Jurkat, Clone E6-1 (cell line): ENCODE measurements around the gene BRD9.
"Not testable (repeated sequence)": the region's sequence is repeated elsewhere in the genome, so short reads cannot be mapped to it uniquely, and the experiment has no call there.

Experiments used
- DNase-seq: peaks from one replicate; pipeline ENCODE4 v3.0.0-alpha.2; 2011; ENCODE audit warnings: low read depth, low spot score
- H3K4me3 ChIP-seq: 2 replicates; pipeline ENCODE4 v1.5.1; 2011; ENCODE audit warnings: mild to moderate bottlenecking, low read length, control low read depth, moderate library complexity

BRD9 gene

GRCh38 chr5:851553-851952, 41.0 kb downstream of the BRD9 start:
- DNase-seq: no peak
- no peak overlapping the region for H3K4me3 ChIP-seq

- no peak for DNase-seq
- no peak overlapping the region for H3K4me3 ChIP-seq
Observed at GRCh38 chr5:851076-851475, 41.5 kb downstream of the BRD9 start.

GRCh38 chr5:850511-851006, 42.0 kb downstream of the BRD9 start, which contains the start of gene ZDHHC11:
ZDHHC11 (minus strand) TSS chr5:850986; CDS start chr5:850602, 384 bp downstream.
- H3K4me3 ChIP-seq: no peak within 1 kb of the TSS
- no peak for DNase-seq

- H3K4me3 ChIP-seq: no peak overlapping the region
- DNase-seq: no peak
Observed at GRCh38 chr5:849651-850301, 42.8 kb downstream of the BRD9 start.

- H3K4me3 ChIP-seq: no peak overlapping the region
- no peak for DNase-seq
Observed at GRCh38 chr5:848671-849111, 43.9 kb downstream of the BRD9 start.

- DNase-seq, H3K4me3 ChIP-seq: not testable (repeated sequence)
Observed at GRCh38 chr5:847736-848135, 44.9 kb downstream of the BRD9 start.

- H3K4me3 ChIP-seq, DNase-seq: not testable (repeated sequence)
Observed at GRCh38 chr5:847212-847611, 45.4 kb downstream of the BRD9 start.

- not testable (repeated sequence) for H3K4me3 ChIP-seq, DNase-seq
Observed at GRCh38 chr5:846602-847091, 46.0 kb downstream of the BRD9 start.

GRCh38 chr5:845676-846601, 46.7 kb downstream of the BRD9 start:
- not testable (repeated sequence) for H3K4me3 ChIP-seq, DNase-seq

GRCh38 chr5:845031-845675, 47.4 kb downstream of the BRD9 start:
- H3K4me3 ChIP-seq, DNase-seq: not testable (repeated sequence)

- not testable (repeated sequence) for DNase-seq, H3K4me3 ChIP-seq
Observed at GRCh38 chr5:844426-844825, 48.2 kb downstream of the BRD9 start.

GRCh38 chr5:843926-844325, 48.7 kb downstream of the BRD9 start:
- H3K4me3 ChIP-seq, DNase-seq: not testable (repeated sequence)

GRCh38 chr5:843371-843770, 49.2 kb downstream of the BRD9 start:
- H3K4me3 ChIP-seq, DNase-seq: not testable (repeated sequence)

GRCh38 chr5:842402-843221, 50.0 kb downstream of the BRD9 start:
- not testable (repeated sequence) for H3K4me3 ChIP-seq, DNase-seq

- not testable (repeated sequence) for DNase-seq, H3K4me3 ChIP-seq
Observed at GRCh38 chr5:841531-842401, 50.8 kb downstream of the BRD9 start.

GRCh38 chr5:840974-841435, 51.6 kb downstream of the BRD9 start:
- not testable (repeated sequence) for H3K4me3 ChIP-seq, DNase-seq

- not testable (repeated sequence) for H3K4me3 ChIP-seq, DNase-seq
Observed at GRCh38 chr5:840118-840973, 52.3 kb downstream of the BRD9 start.
